ENCODE data around the gene NLK. TPM values are rescaled to one million over a fixed set of nuclear protein-coding genes. Genes with fewer than 3 reads are reported as not detected.

NLK gene
- total RNA-seq, 4 donors from 2014 or later = 6.2 to 40.5 (median 29.9) TPM

GRCh38 chr17:28225867-28226266 is 183.4 kb downstream of the NLK start:
- no peaks in the 10 kb centered on the region for H3K36me3 ChIP-seq
- in situ Hi-C loops (cut with MboI; ENCODE audit: low pct_ligation_motif_present in 1 of 4, low pct_unique_long_range_greater_than_20kb in 1 of 4, low sequenced_read_pairs in 3 of 4) = loop anchor here in 3 of 4 donors (25.0 kb wide), 2 partner anchors 189 to 439 kb away; partner anchors contain the start of gene NLK (in 1 of the 3)
- H3K27me3 ChIP-seq = peaks cover 32% of the 10 kb centered on the region
- H3K27ac ChIP-seq = no peak overlapping the region
- intact Hi-C loops (cut with DNase I; ENCODE audit: low total_unique reads) = no loop called here
- DNase-seq = no peak
- no peak for TF ChIP-seq EP300 (IDR thresholded peaks at IDR 0.05; ENCODE audit: low read depth)
- no peak for TF ChIP-seq POLR2AphosphoS5 (IDR thresholded peaks at IDR 0.05)
- no peak for TF ChIP-seq POLR2A (IDR thresholded peaks at IDR 0.05)
- TF ChIP-seq CTCF (IDR thresholded peaks at IDR 0.05) = no peak
- no peaks in the 10 kb centered on the region for H3K9me3 ChIP-seq
- no peak overlapping the region for H3K4me3 ChIP-seq
- WGBS, 2 donors (ENCODE audit: low coverage in 1 of 2) = 50% methylated on average over 1 of the region's 1 CpG; no CpG with 5 or more reads in 1 of the 2 donors
- peaks cover 0 to 13% (median 11%) of the 10 kb centered on the region in 4 donors for H3K4me1 ChIP-seq

GRCh38 chr17:28226563-28227315 is 184.3 kb downstream of the NLK start:
- DNase-seq = no peak
- in situ Hi-C loops (cut with MboI; ENCODE audit: low pct_ligation_motif_present in 1 of 4, low pct_unique_long_range_greater_than_20kb in 1 of 4, low sequenced_read_pairs in 3 of 4) (loop anchor here in 3 of 4 donors (25.0 kb wide), 2 partner anchors 189 to 439 kb away; partner anchors contain the start of gene NLK (in 1 of the 3)), intact Hi-C loops (cut with DNase I; ENCODE audit: low total_unique reads) (no loop called here)
- peaks cover 32% of the 10 kb centered on the region for H3K27me3 ChIP-seq
- H3K36me3 ChIP-seq = no peaks in the 10 kb centered on the region
- WGBS, 2 donors (ENCODE audit: low coverage in 1 of 2) = 82 to 100% methylated on average over 1 to 28 of the region's 28 CpGs
- peaks cover 0 to 13% (median 11%) of the 10 kb centered on the region in 4 donors for H3K4me1 ChIP-seq
- TF ChIP-seq EP300 (IDR thresholded peaks at IDR 0.05; ENCODE audit: low read depth) = no peak
- TF ChIP-seq POLR2AphosphoS5 (IDR thresholded peaks at IDR 0.05) = no peak
- TF ChIP-seq CTCF (IDR thresholded peaks at IDR 0.05) = no peak
- no peak for TF ChIP-seq POLR2A (IDR thresholded peaks at IDR 0.05)
- H3K4me3 ChIP-seq = peak overlapping the region in 3 of 4 donors; percentile 31 to 49 (median 37)
- H3K9me3 ChIP-seq = no peaks in the 10 kb centered on the region
- H3K27ac ChIP-seq = no peak overlapping the region

- DNase-seq = peak; percentile 81
- Histone ChIP-seq H3K27me3 (peaks cover 32% of the 10 kb centered on the region), H3K36me3 (no peaks in the 10 kb centered on the region), H3K4me3 (peak overlapping the region in 3 of 4 donors; percentile 31 to 49 (median 37)), H3K27ac (peak overlapping the region in 3 of 4 donors; percentile 11 to 61 (median 19)), H3K9me3 (no peaks in the 10 kb centered on the region), H3K4me1 (peaks cover 0 to 13% (median 11%) of the 10 kb centered on the region in 4 donors)
- intact Hi-C loops (cut with DNase I; ENCODE audit: low total_unique reads) (no loop called here), in situ Hi-C loops (cut with MboI; ENCODE audit: low pct_ligation_motif_present in 1 of 4, low pct_unique_long_range_greater_than_20kb in 1 of 4, low sequenced_read_pairs in 3 of 4) (loop anchor here in 3 of 4 donors (25.0 kb wide), 2 partner anchors 190 to 440 kb away; partner anchors contain the start of gene NLK (in 1 of the 3))
- WGBS, 2 donors (ENCODE audit: low coverage in 1 of 2) = 0 to 9% methylated on average over 2 to 51 of the region's 66 CpGs
- TF ChIP-seq POLR2A (IDR thresholded peaks at IDR 0.05) = peak; percentile 51
- TF ChIP-seq POLR2AphosphoS5 (IDR thresholded peaks at IDR 0.05) = peak in 1 of 3 donors; percentile 48
- TF ChIP-seq CTCF (IDR thresholded peaks at IDR 0.05) = peak in 1 of 5 experiments; percentile 40
- TF ChIP-seq EP300 (IDR thresholded peaks at IDR 0.05; ENCODE audit: low read depth) = no peak
Observed at GRCh38 chr17:28227316-28228108, 185.0 kb downstream of the NLK start.

All from transverse colon (tissue), 4 donors.